Measurements from ENCODE around the gene DDAH2. TPM values are rescaled to one million over a fixed set of nuclear protein-coding genes. Genes with fewer than 3 reads are reported as not detected.

The DDAH2 gene
- total RNA-seq, 4 donors from 2014 or later: 78.1 to 119 (median 100) TPM

- H3K27ac ChIP-seq (replicated peaks in 1 of 4): no peak overlapping the region
- TF ChIP-seq POLR2AphosphoS5 (IDR thresholded peaks at IDR 0.05) (no peak), POLR2A (IDR thresholded peaks at IDR 0.05; ENCODE audit: low read depth) (no peak), CTCF (IDR thresholded peaks at IDR 0.05) (no peak), EP300 (IDR thresholded peaks at IDR 0.05) (no peak)
- WGBS: 54% methylated on average over 39 of the region's 42 CpGs
- intact Hi-C loops (cut with DNase I): loop anchor here (5.0 kb wide), 1 partner anchor 39 kb away; the partner anchor contains the start of gene DDAH2
- no peak for DNase-seq (ENCODE audit: extremely low spot score)
- no peaks in the 10 kb centered on the region for H3K36me3 ChIP-seq
- no peaks in the 10 kb centered on the region for H3K9me3 ChIP-seq
- peaks cover 0 to 3% (median 0%) of the 10 kb centered on the region in 4 donors for H3K27me3 ChIP-seq
- H3K4me3 ChIP-seq: peak overlapping the region; percentile 31 to 49 (median 32)
- peaks cover 4 to 32% (median 21%) of the 10 kb centered on the region in 4 donors for H3K4me1 ChIP-seq
Measured at GRCh38 chr6:31765910-31766794, 37.1 kb upstream of the DDAH2 start.

GRCh38 chr6:31765559-31765909, 36.4 kb upstream of the DDAH2 start:
- peak overlapping the region in 1 of 4 donors; percentile 34 for H3K4me3 ChIP-seq
- H3K27me3 ChIP-seq: peaks cover 0 to 3% (median 0%) of the 10 kb centered on the region in 4 donors
- no peak overlapping the region for H3K27ac ChIP-seq (replicated peaks in 1 of 4)
- no peaks in the 10 kb centered on the region for H3K9me3 ChIP-seq
- peaks cover 4 to 32% (median 21%) of the 10 kb centered on the region in 4 donors for H3K4me1 ChIP-seq
- no peak for TF ChIP-seq EP300 (IDR thresholded peaks at IDR 0.05)
- H3K36me3 ChIP-seq: no peaks in the 10 kb centered on the region
- DNase-seq (ENCODE audit: extremely low spot score): no peak
- intact Hi-C loops (cut with DNase I): loop anchor here (5.0 kb wide), 1 partner anchor 38 kb away; the partner anchor contains the start of gene DDAH2
- 87% methylated on average over 9 of the region's 9 CpGs for WGBS

- Histone ChIP-seq H3K4me1 (peaks cover 4 to 25% (median 19%) of the 10 kb centered on the region in 4 donors), H3K36me3 (peaks cover 0 to 5% (median 0%) of the 10 kb centered on the region in 4 donors), H3K27ac (replicated peaks in 1 of 4) (no peak overlapping the region), H3K27me3 (peaks cover 0 to 3% (median 0%) of the 10 kb centered on the region in 4 donors), H3K4me3 (no peak overlapping the region), H3K9me3 (no peaks in the 10 kb centered on the region)
- no peak for TF ChIP-seq POLR2AphosphoS5 (IDR thresholded peaks at IDR 0.05)
- no peak for TF ChIP-seq EP300 (IDR thresholded peaks at IDR 0.05)
- no peak for TF ChIP-seq CTCF (IDR thresholded peaks at IDR 0.05)
- TF ChIP-seq POLR2A (IDR thresholded peaks at IDR 0.05; ENCODE audit: low read depth): no peak
- 67% methylated on average over 3 of the region's 4 CpGs for WGBS
- intact Hi-C loops (cut with DNase I): no loop called here
- DNase-seq (ENCODE audit: extremely low spot score): no peak
Measured at GRCh38 chr6:31764198-31764597, 35.1 kb upstream of the DDAH2 start.

GRCh38 chr6:31763619-31763940, 34.5 kb upstream of the DDAH2 start:
- WGBS: 22% methylated on average over 1 of the region's 1 CpG
- Histone ChIP-seq H3K27ac (replicated peaks in 1 of 4) (no peak overlapping the region), H3K4me1 (peaks cover 4 to 25% (median 19%) of the 10 kb centered on the region in 4 donors), H3K4me3 (no peak overlapping the region), H3K27me3 (peaks cover 0 to 3% (median 0%) of the 10 kb centered on the region in 4 donors), H3K9me3 (no peaks in the 10 kb centered on the region), H3K36me3 (peaks cover 0 to 5% (median 0%) of the 10 kb centered on the region in 4 donors)
- no peak for DNase-seq (ENCODE audit: extremely low spot score)
- intact Hi-C loops (cut with DNase I): no loop called here
- TF ChIP-seq POLR2A (IDR thresholded peaks at IDR 0.05; ENCODE audit: low read depth) (no peak), EP300 (IDR thresholded peaks at IDR 0.05) (no peak), CTCF (IDR thresholded peaks at IDR 0.05) (no peak), POLR2AphosphoS5 (IDR thresholded peaks at IDR 0.05) (no peak)

- H3K27ac ChIP-seq (replicated peaks in 1 of 4): no peak overlapping the region
- TF ChIP-seq CTCF (IDR thresholded peaks at IDR 0.05): no peak
- intact Hi-C loops (cut with DNase I): no loop called here
- H3K27me3 ChIP-seq: peaks cover 0 to 3% (median 0%) of the 10 kb centered on the region in 4 donors
- no peaks in the 10 kb centered on the region for H3K9me3 ChIP-seq
- H3K4me1 ChIP-seq: peaks cover 4 to 25% (median 19%) of the 10 kb centered on the region in 4 donors
- WGBS: 77% methylated on average over 3 of the region's 8 CpGs
- H3K36me3 ChIP-seq: peaks cover 0 to 5% (median 0%) of the 10 kb centered on the region in 4 donors
- H3K4me3 ChIP-seq: no peak overlapping the region
- no peak for DNase-seq (ENCODE audit: extremely low spot score)
Measured at GRCh38 chr6:31762878-31763618, 33.9 kb upstream of the DDAH2 start.
